ENCODE data around the gene ZNF655.
"Not testable (repeated sequence)": the region's sequence is repeated elsewhere in the genome, so short reads cannot be mapped to it uniquely, and the experiment has no call there.

The ZNF655 gene

GRCh38 chr7:99579956-99580777 lies 21.7 kb downstream of the ZNF655 start:
- H3K27ac ChIP-seq (ENCODE audit: low read depth, low read length) = no peak overlapping the region
- peak overlapping the region; percentile 64 for H3K4me3 ChIP-seq (ENCODE audit: low read length)
- no peaks in the 10 kb centered on the region for H3K79me2 ChIP-seq (ENCODE audit: control insufficient read depth, low read length)
- H3K9me2 ChIP-seq (replicated peaks; ENCODE audit: control insufficient read depth, low read length) = no peaks in the 10 kb centered on the region
- 0 out of 2 replicates have a peak, but pooled peaks cover 7% of the 10 kb centered on the region for H3K27me3 ChIP-seq (ENCODE audit: control insufficient read depth, low read length)
- peak overlapping the region; percentile 82 for H3K4me2 ChIP-seq (ENCODE audit: low read length)
- 0 out of 2 replicates have a peak, but pooled peaks cover 3% of the 10 kb centered on the region for H4K20me1 ChIP-seq (ENCODE audit: control insufficient read depth, insufficient read depth, low read depth, low read length)
- no peaks in the 10 kb centered on the region for H3K36me3 ChIP-seq (ENCODE audit: control insufficient read depth, low read length)
- H3K4me1 ChIP-seq (ENCODE audit: control insufficient read depth, low read length) = peaks cover 46% of the 10 kb centered on the region
- peaks cover 25% of the 10 kb centered on the region for H3F3A ChIP-seq (ENCODE audit: control insufficient read depth, insufficient read depth)
- H3K9me3 ChIP-seq (ENCODE audit: control insufficient read depth, insufficient read depth, low read length) = no peaks in the 10 kb centered on the region
- peak; percentile 72 for TF ChIP-seq CTCF (IDR thresholded peaks at IDR 0.05; ENCODE audit: low read depth, low read length, poor library complexity, severe bottlenecking)
- no peak for TF ChIP-seq EZH2phosphoT487 (IDR thresholded peaks at IDR 0.05; ENCODE audit: borderline replicate concordance, low read length)

GRCh38 chr7:99580778-99581332 lies 22.4 kb downstream of the ZNF655 start:
- H3K27ac ChIP-seq (ENCODE audit: low read depth, low read length); H3K79me2 ChIP-seq (ENCODE audit: control insufficient read depth, low read length); H4K20me1 ChIP-seq (ENCODE audit: control insufficient read depth, insufficient read depth, low read depth, low read length); H3K36me3 ChIP-seq (ENCODE audit: control insufficient read depth, low read length); H3K27me3 ChIP-seq (ENCODE audit: control insufficient read depth, low read length); H3K9me3 ChIP-seq (ENCODE audit: control insufficient read depth, insufficient read depth, low read length); H3K9me2 ChIP-seq (replicated peaks; ENCODE audit: control insufficient read depth, low read length): not testable (repeated sequence)
- Histone ChIP-seq H3K4me2 (ENCODE audit: low read length) (peak overlapping the region; percentile 82), H3F3A (ENCODE audit: control insufficient read depth, insufficient read depth) (peaks cover 23% of the 10 kb centered on the region), H3K4me1 (ENCODE audit: control insufficient read depth, low read length) (peaks cover 46% of the 10 kb centered on the region), H3K4me3 (ENCODE audit: low read length) (peak overlapping the region; percentile 64)

GRCh38 chr7:99588868-99589267 lies 30.4 kb downstream of the ZNF655 start:
- no peak for TF ChIP-seq CTCF (IDR thresholded peaks at IDR 0.05; ENCODE audit: low read depth, low read length, poor library complexity, severe bottlenecking)
- no peak for TF ChIP-seq EZH2phosphoT487 (IDR thresholded peaks at IDR 0.05; ENCODE audit: borderline replicate concordance, low read length)
- H3K4me1 ChIP-seq (ENCODE audit: control insufficient read depth, low read length) = no peaks in the 10 kb centered on the region

More at GRCh38 chr7:99588868-99589267, 30.4 kb downstream of the ZNF655 start:
- Histone ChIP-seq H4K20me1 (ENCODE audit: control insufficient read depth, insufficient read depth, low read depth, low read length) (no peaks in the 10 kb centered on the region), H3K36me3 (ENCODE audit: control insufficient read depth, low read length) (no peaks in the 10 kb centered on the region), H3K79me2 (ENCODE audit: control insufficient read depth, low read length) (no peaks in the 10 kb centered on the region), H3K9me3 (ENCODE audit: control insufficient read depth, insufficient read depth, low read length) (no peaks in the 10 kb centered on the region), H3K4me2 (ENCODE audit: low read length) (no peak overlapping the region), H3F3A (ENCODE audit: control insufficient read depth, insufficient read depth) (no peaks in the 10 kb centered on the region), H3K27ac (ENCODE audit: low read depth, low read length) (no peak overlapping the region), H3K9me2 (replicated peaks; ENCODE audit: control insufficient read depth, low read length) (no peaks in the 10 kb centered on the region), H3K4me3 (ENCODE audit: low read length) (no peak overlapping the region), H3K27me3 (ENCODE audit: control insufficient read depth, low read length) (no peaks in the 10 kb centered on the region)

Data from DOHH2 (cell line).